SK-N-MC (cell line): ENCODE measurements around the gene MYCBP.

ENCODE experiments used
- DNase-seq: peaks from one replicate; pipeline ENCODE4 v3.0.0-alpha.2; 2011; ENCODE audit warnings: low read depth, low spot score
- H3K27ac ChIP-seq: fragments of 200-600 bp; sonication (generic); 2 replicates; pipeline ENCODE4 v1.5.1; 2016; ENCODE audit warnings: mixed run types
- H3K36me3 ChIP-seq: fragments of 200-600 bp; sonication (generic); 2 replicates; pipeline ENCODE4 v1.6.1; 2017; ENCODE audit warnings: antibody characterized with exemption, low read length, mixed read lengths; ENCODE audit not compliant: insufficient read depth
- H3K4me3 ChIP-seq: fragments of 200-600 bp; sonication (generic); 2 replicates; pipeline ENCODE4 v1.5.1; 2016
- H3K9ac ChIP-seq: fragments of 200-600 bp; sonication (generic); 2 replicates; pipeline ENCODE4 v1.8.0; 2017; ENCODE audit warnings: mixed run types, mixed read lengths; ENCODE audit not compliant: insufficient read length
- H3K9me3 ChIP-seq: fragments of 200-600 bp; sonication (generic); 2 replicates; pipeline ENCODE4 v1.6.1; 2017; ENCODE audit warnings: low read depth, mild to moderate bottlenecking, antibody characterized with exemption, low read length, moderate library complexity, mixed read lengths
- EZH2 ChIP-seq: fragments of 200-600 bp; sonication (generic); IDR thresholded peaks from one replicate; pipeline ENCODE4 v1.6.1; 2017; ENCODE audit warnings: antibody characterized with exemption
- FOXP2 ChIP-seq: optimal IDR thresholded peaks from 2 replicates; pipeline ENCODE3; 2011; ENCODE audit warnings: mild to moderate bottlenecking, moderate library complexity; ENCODE audit not compliant: insufficient read depth; ENCODE audit errors: extremely low read length, control extremely low read depth
- POLR2AphosphoS5 ChIP-seq: IDR thresholded peaks from 2 replicates; pipeline ENCODE4 v1.6.1; 2012; ENCODE audit warnings: mild to moderate bottlenecking, low read depth, low read length, borderline replicate concordance

MYCBP gene

DNA sequence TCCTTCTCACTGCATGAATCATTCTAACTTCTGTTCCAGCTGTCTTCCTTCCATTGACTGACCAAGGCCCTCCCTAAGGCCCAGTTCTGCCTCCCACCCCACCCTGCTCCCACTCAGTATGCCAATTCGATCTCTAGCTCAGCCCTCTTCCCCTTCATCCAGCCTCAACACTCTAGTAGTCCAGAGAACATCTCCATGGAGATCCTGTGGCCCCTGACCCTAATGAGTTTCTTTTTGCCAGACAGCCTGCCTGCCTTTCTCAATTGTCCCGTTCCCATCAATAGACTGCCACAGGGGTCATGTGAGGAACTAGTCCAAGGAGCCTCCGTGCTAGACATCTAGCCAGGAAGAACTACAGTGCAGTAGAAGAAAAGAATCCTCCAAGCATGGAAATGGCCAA, 40.0 kb downstream of the MYCBP start:
- DNase-seq: no peak
- Histone ChIP-seq H3K9ac (no peak overlapping the region), H3K4me3 (no peak overlapping the region), H3K27ac (no peak overlapping the region), H3K9me3 (no peaks in the 10 kb centered on the region), H3K36me3 (no peaks in the 10 kb centered on the region; the same call in 1 of the 2 replicates)
- no peak for TF ChIP-seq POLR2AphosphoS5

DNA sequence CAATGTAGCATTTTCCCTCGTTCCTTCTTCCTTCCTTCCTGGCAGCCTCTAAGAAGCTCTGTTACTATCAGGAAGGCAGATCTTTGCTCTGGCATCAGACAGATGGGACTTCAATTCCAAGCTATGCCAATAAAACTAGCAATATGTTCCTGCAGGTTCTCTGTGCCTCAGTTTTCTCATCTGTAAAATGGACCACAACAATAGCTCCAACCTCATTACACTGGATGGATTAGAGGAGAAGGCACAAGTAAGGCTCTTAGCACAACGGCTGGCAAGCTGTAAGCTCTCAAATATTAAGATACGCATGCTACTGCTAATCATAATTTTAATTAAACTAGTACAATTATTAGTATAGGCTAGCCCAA, 40.8 kb downstream of the MYCBP start:
- H3K9me3 ChIP-seq: no peaks in the 10 kb centered on the region
- no peaks in the 10 kb centered on the region for H3K36me3 ChIP-seq
- TF ChIP-seq EZH2 (no peak), FOXP2 (no peak)
- no peak for DNase-seq
- no peak overlapping the region for H3K9ac ChIP-seq
- no peak overlapping the region for H3K4me3 ChIP-seq
- H3K27ac ChIP-seq: no peak overlapping the region

DNA sequence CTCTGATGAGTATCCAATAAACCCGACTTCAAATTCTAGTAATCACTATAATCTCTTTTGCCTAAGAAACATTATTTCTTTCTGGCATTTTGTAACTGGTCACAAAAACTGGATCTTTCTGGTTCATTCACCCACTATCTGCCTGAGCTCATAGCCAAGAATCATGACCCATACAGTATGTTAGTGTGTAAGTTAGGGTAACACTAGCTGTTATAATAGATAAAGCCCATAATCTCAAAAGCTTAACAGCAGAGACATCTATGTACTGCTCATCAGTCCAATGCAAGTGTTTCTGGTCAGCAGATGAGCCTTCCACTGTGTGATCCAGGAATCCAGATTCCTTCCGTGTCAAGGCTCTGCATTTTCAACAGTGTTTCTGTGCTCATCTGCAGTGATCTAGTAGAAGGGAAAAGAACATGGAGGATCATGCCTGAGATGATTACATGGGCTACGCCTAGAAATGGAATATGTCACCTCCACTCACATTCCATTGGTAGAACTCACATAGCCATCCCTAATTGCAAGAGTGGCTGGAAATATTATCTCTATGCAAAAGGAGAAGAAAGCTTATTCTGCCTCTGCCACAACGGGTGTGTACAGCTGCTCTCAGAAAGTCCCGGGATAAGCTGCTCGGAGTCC, 41.3 kb downstream of the MYCBP start:
- Histone ChIP-seq H3K9ac (no peak overlapping the region), H3K9me3 (no peaks in the 10 kb centered on the region), H3K4me3 (no peak overlapping the region), H3K36me3 (no peaks in the 10 kb centered on the region), H3K27ac (no peak overlapping the region)
- no peak for DNase-seq
- TF ChIP-seq EZH2 (no peak), FOXP2 (no peak), POLR2AphosphoS5 (no peak)

DNA sequence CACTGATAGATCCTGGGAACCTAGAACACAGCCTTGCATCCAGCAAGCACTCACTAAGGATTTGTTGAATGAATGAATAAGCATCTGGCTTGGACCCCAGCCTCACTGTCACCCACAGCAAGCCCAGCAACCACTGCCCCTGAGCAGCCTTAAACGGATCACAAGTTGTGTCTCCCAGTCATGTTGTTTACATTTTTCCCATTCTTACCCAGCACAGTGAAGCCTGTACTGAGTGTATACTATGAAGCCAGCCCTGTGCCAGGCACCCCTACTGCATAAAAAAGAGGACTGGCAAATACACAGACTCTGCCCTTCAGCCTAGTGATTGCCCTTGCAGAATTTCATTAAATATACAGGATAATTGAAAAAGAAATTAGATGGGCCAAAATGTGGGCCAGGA, 43.8 kb downstream of the MYCBP start:
- Histone ChIP-seq H3K27ac (no peak overlapping the region), H3K36me3 (no peaks in the 10 kb centered on the region), H3K9ac (no peak overlapping the region), H3K4me3 (no peak overlapping the region), H3K9me3 (no peaks in the 10 kb centered on the region)
- TF ChIP-seq EZH2: no peak
- TF ChIP-seq FOXP2: no peak
- TF ChIP-seq POLR2AphosphoS5: no peak
- DNase-seq: no peak

DNA sequence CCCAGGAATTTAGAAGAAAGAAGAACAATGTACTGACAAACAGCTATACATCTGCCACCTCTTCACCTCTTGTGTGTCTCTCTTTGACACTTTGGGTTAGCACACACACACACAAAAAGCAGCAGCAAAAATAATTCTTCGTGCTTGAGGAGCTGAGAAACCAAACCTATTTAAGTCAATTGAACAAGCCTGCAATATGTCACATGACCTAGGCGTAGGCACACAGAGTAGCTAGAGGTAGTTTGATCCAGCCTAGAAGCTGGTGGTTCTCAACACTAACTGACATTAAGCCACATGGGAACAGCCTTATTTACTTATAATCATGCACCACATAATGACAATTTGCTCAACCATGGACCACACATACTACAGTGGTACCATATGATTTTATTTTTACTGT, 45.8 kb downstream of the MYCBP start:
- H3K36me3 ChIP-seq: no peaks in the 10 kb centered on the region
- no peak for DNase-seq
- H3K4me3 ChIP-seq: no peak overlapping the region
- no peaks in the 10 kb centered on the region for H3K9me3 ChIP-seq
- no peak overlapping the region for H3K27ac ChIP-seq
- H3K9ac ChIP-seq: no peak overlapping the region
- no peak for TF ChIP-seq FOXP2
- TF ChIP-seq POLR2AphosphoS5: no peak
- no peak for TF ChIP-seq EZH2

DNA sequence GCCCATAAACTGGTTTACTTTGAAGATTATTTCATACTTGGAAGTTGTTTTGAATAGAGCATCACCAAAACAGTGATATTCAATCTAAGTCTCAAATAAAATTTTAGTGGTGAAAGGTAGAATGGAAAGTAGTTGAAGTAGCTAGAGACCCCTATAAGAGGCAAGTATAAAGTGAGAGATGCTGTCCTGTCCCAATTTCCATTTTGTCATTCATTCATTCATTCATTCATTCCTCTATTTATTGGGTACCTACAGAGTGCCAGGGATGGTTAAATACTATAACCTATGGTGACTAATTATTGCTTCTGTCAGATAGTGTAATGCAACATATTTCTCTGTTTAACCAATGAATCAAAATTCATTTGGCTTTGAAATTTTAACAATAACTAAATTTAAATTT, 46.3 kb downstream of the MYCBP start:
- Histone ChIP-seq H3K9me3 (no peaks in the 10 kb centered on the region), H3K36me3 (no peaks in the 10 kb centered on the region), H3K4me3 (no peak overlapping the region), H3K9ac (no peak overlapping the region), H3K27ac (no peak overlapping the region)
- DNase-seq: no peak
- no peak for TF ChIP-seq FOXP2
- no peak for TF ChIP-seq POLR2AphosphoS5
- no peak for TF ChIP-seq EZH2

DNA sequence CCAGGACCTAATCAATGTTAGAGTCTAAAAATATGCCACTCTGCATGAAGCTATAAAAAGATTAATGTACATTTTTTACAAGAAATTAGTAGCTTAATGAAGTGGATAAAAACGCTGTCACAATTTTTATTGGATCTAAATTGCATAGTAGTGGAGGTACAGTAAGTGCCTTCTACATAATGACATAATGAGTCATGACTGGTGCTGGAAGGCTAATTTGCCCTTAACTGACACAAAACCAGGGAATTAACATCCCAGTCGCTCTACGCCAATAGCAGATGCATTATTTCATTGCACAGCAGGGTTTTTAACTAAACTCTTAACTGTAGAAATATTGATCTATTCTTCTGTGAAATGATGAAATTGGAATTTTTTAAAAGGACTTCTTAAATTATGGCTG, 46.9 kb downstream of the MYCBP start:
- Histone ChIP-seq H3K27ac (no peak overlapping the region), H3K9me3 (no peaks in the 10 kb centered on the region), H3K9ac (no peak overlapping the region), H3K4me3 (no peak overlapping the region), H3K36me3 (no peaks in the 10 kb centered on the region)
- TF ChIP-seq POLR2AphosphoS5: no peak
- TF ChIP-seq EZH2: no peak
- no peak for TF ChIP-seq FOXP2
- no peak for DNase-seq

DNA sequence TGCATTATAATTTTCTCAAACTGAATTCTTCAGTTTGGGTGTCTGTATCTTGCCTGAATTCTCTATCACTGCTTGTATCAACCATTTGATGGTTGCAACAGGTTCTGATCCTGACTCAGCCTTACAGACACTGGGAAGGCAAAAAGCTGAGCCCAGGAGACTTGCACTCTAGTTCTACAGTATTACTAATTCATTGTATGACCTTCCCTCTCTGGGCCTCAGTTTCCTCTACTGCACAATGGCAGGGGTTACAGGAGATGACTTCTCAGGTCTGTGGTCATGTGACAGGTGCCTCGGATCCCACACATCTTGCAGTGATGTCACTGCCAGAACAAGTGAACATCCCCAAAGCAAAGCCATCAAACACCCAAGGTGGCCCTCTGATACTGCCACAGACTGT, 52.3 kb downstream of the MYCBP start:
- Histone ChIP-seq H3K9me3 (no peaks in the 10 kb centered on the region), H3K9ac (no peak overlapping the region), H3K4me3 (no peak overlapping the region), H3K36me3 (no peaks in the 10 kb centered on the region), H3K27ac (no peak overlapping the region)
- no peak for TF ChIP-seq POLR2AphosphoS5
- TF ChIP-seq EZH2: no peak
- TF ChIP-seq FOXP2: no peak
- no peak for DNase-seq

DNA sequence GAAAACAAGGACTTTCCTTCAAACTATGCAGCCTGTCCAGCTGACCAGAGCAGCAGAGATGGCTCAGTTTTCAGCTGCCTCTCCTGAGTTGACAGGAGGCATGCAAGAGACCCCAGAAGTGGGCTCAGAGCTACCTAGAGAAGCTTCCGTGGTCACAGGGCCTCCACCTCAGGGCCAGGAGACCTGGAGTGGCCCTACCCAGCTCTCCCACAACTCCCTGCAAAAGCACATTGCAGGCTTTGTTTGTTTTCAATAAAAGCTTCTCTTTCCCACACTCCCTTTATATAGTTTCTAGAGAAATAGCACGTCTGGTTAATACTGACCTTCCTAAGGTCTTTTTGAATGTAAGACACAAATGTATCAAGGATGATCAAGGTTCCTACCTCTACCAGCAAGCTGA, 53.6 kb downstream of the MYCBP start:
- no peak for TF ChIP-seq EZH2
- no peak for TF ChIP-seq FOXP2
- no peak for TF ChIP-seq POLR2AphosphoS5
- Histone ChIP-seq H3K9me3 (no peaks in the 10 kb centered on the region), H3K4me3 (no peak overlapping the region), H3K9ac (no peak overlapping the region), H3K36me3 (no peaks in the 10 kb centered on the region), H3K27ac (no peak overlapping the region)
- DNase-seq: no peak

DNA sequence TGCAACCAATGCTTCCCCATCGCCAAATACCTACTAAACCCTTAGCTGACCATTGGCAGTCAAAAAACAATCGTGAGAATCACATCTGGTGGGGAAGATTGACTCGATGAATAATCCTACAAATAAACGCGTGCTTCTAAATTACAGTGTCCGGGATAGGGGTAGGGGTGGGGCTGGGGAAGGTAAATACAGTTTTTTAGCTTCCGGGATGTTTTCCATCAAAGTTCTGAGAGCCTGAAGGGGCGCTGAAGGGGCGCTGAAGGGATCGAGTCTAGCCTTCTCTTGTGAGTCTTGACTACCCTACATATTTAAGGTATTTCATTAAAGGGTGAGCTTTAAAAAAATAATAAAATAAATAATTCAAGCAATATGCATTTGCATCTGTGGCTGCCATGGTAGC, 54.1 kb downstream of the MYCBP start:
- H3K36me3 ChIP-seq: no peaks in the 10 kb centered on the region
- H3K9me3 ChIP-seq: no peaks in the 10 kb centered on the region
- H3K4me3 ChIP-seq: peak overlapping the region; percentile 81
- TF ChIP-seq FOXP2: no peak
- H3K9ac ChIP-seq: no peak overlapping the region
- no peak for DNase-seq
- H3K27ac ChIP-seq: no peak overlapping the region
